GM12873 (cell line): Measurements from ENCODE around the gene CNDP2.
A peak's percentile ranks its signal among the peaks of the same experiment; 100 is the strongest.

ENCODE experiments used
- CTCF ChIP-seq: IDR thresholded peaks from 2 replicates; pipeline ENCODE4 v1.5.1; 2012; ENCODE audit warnings: low read depth, mild to moderate bottlenecking, moderate library complexity, low read length, control low read depth; ENCODE audit not compliant: insufficient read depth; ENCODE audit errors: missing control alignments

The CNDP2 gene

DNA sequence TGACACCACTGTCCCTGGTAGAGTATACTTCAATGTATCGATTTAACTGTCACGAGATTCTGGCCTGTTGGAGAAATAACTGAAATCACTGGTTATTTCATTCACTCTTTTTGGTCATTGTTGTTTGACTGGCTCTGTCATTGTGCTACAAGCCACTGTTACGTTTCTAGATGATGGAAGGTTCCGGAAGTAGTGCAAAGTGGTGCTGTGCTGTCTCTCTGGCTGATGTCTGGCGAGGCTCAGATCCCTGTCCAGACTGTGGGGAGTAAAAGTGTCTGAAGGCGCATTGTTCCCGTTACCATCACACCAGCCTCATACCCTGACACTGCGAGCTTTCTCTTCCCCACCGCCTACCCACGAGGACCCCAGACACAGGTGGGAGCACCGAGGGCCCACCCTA, 49.8 kb downstream of the CNDP2 start:
- no peak for TF ChIP-seq CTCF

DNA sequence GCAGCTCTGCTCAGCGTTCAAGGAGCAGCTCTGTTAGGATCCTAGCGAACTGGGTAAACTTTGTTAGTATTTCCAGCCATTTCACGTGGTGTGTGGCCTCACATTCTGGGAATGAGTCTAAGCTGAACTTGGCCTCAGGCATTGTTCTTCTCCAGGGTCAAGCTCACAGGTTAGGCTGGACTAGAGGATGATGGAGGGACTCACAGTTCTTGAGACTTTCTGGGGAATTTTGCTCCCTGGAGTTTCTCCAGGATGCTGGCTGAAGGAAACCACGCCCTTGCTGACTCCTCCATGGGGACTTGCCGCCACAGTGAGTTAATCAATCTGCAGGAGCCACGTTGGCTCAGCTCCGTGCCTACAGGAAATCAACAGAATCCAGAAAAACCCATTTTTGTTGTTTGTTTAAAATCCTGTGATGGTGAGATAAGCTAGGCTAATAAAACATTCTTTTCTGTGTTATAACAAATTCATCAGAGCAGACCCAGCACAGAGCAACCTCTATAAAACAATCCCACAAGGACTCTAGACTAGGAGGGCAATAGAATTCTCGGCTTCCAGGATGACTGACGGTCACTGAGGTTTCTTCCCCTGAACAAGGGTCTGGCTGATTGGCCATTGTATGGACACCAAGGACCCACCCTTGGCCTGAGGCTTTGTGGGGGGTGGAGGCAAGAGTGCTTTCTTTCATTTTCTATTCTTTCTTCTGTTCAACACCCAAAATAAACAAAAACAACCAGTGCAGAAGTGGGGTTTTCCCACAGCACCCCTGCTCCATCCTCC, 50.8 kb downstream of the CNDP2 start:
- no peak for TF ChIP-seq CTCF

GRCh38 chr18:74547860-74548259, 51.7 kb downstream of the CNDP2 start:
- no peak for TF ChIP-seq CTCF

GRCh38 chr18:74549591-74550104, 53.5 kb downstream of the CNDP2 start:
- TF ChIP-seq CTCF = no peak

GRCh38 chr18:74550886-74551285, 54.7 kb downstream of the CNDP2 start:
- no peak for TF ChIP-seq CTCF

DNA sequence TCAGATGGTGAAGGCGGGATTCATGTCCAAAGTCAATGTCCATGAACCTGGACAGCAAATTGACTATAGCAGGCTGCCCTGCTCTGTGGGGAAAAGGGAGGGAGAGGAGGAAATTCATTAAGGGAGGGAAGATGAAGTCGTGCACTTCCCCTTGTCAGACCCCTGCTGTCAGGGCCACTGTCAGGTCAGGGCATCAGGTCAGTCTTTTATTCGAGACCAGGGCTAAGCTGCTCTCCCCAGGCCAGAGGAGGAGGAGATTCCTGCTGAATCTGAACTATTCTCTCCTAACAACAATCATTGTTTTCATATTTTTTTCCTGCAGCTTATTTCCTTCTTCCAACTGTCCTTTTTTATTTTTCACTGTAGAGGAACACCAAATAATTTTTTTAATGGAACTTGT, 55.3 kb downstream of the CNDP2 start:
- no peak for TF ChIP-seq CTCF

GRCh38 chr18:74551936-74552555, 55.9 kb downstream of the CNDP2 start:
- TF ChIP-seq CTCF = peak; percentile 83
